ENCODE measurements around the gene PPP6R3.

The PPP6R3 gene

GRCh38 chr11:68495220-68495729 lies 34.7 kb downstream of the PPP6R3 start:
- H3K4me1 ChIP-seq (ENCODE audit: low read depth, poor library complexity, severe bottlenecking): peaks cover 28% of the 10 kb centered on the region
- no peaks in the 10 kb centered on the region for H3K27me3 ChIP-seq (ENCODE audit: insufficient read depth, low read depth)
- H2AFZ ChIP-seq (ENCODE audit: low read depth): no peak overlapping the region
- no peak overlapping the region for H3K9ac ChIP-seq
- H3K36me3 ChIP-seq (ENCODE audit: insufficient read depth): no peaks in the 10 kb centered on the region
- peaks cover 93% of the 10 kb centered on the region for H3K79me2 ChIP-seq (ENCODE audit: insufficient read depth, low read depth)
- no peak overlapping the region for H3K4me3 ChIP-seq (IDR thresholded peaks at IDR 0.05; ENCODE audit: insufficient read depth, low read depth, low read length)
- no peak overlapping the region for H3K4me2 ChIP-seq
- no peak for TF ChIP-seq CTCF (conservative IDR thresholded peaks at IDR 0.05; ENCODE audit: low read depth, low read length)
- H3K27ac ChIP-seq: no peak overlapping the region
- peaks cover 64% of the 10 kb centered on the region for H4K20me1 ChIP-seq (ENCODE audit: insufficient read depth)

GRCh38 chr11:68495872-68496271 lies 35.3 kb downstream of the PPP6R3 start:
- no peak overlapping the region for H3K9ac ChIP-seq
- H3K79me2 ChIP-seq (ENCODE audit: insufficient read depth, low read depth): peaks cover 93% of the 10 kb centered on the region
- peaks cover 70% of the 10 kb centered on the region for H4K20me1 ChIP-seq (ENCODE audit: insufficient read depth)
- no peaks in the 10 kb centered on the region for H3K36me3 ChIP-seq (ENCODE audit: insufficient read depth)
- H3K27me3 ChIP-seq (ENCODE audit: insufficient read depth, low read depth): no peaks in the 10 kb centered on the region
- peaks cover 24% of the 10 kb centered on the region for H3K4me1 ChIP-seq (ENCODE audit: low read depth, poor library complexity, severe bottlenecking)
- H3K4me3 ChIP-seq (IDR thresholded peaks at IDR 0.05; ENCODE audit: insufficient read depth, low read depth, low read length): no peak overlapping the region
- H3K4me2 ChIP-seq: no peak overlapping the region
- no peak overlapping the region for H2AFZ ChIP-seq (ENCODE audit: low read depth)
- H3K27ac ChIP-seq: no peak overlapping the region
- no peak for TF ChIP-seq CTCF (conservative IDR thresholded peaks at IDR 0.05; ENCODE audit: low read depth, low read length)

- Histone ChIP-seq H3K79me2 (ENCODE audit: insufficient read depth, low read depth) (peaks cover 93% of the 10 kb centered on the region), H3K36me3 (ENCODE audit: insufficient read depth) (no peaks in the 10 kb centered on the region), H3K4me3 (IDR thresholded peaks at IDR 0.05; ENCODE audit: insufficient read depth, low read depth, low read length) (no peak overlapping the region), H2AFZ (ENCODE audit: low read depth) (no peak overlapping the region), H3K27ac (no peak overlapping the region), H3K27me3 (ENCODE audit: insufficient read depth, low read depth) (no peaks in the 10 kb centered on the region), H3K4me1 (ENCODE audit: low read depth, poor library complexity, severe bottlenecking) (peaks cover 22% of the 10 kb centered on the region), H4K20me1 (ENCODE audit: insufficient read depth) (peaks cover 79% of the 10 kb centered on the region), H3K9ac (no peak overlapping the region), H3K4me2 (no peak overlapping the region)
- TF ChIP-seq CTCF (conservative IDR thresholded peaks at IDR 0.05; ENCODE audit: low read depth, low read length): no peak
Observed at GRCh38 chr11:68497761-68498160, 37.2 kb downstream of the PPP6R3 start.

DNA sequence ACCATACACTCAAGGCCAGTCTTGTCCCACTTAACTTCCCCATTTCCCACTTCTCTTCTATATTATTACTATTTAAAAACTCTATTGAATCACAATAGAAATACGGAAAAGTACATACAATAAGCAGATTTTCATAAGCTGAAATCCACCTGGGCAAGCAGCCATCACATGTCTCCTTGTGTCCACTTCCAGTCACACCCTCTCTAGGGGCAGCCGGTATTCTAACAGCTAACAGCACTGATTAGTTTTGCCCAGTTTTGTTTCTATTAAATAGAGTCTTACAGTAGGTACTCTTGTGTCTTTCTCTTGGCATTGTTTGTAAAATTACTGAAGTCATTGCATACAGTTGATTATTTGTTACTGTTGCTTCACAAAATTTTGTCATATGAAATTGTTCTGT lies 37.8 kb downstream of the PPP6R3 start:
- Histone ChIP-seq H4K20me1 (ENCODE audit: insufficient read depth) (peaks cover 77% of the 10 kb centered on the region), H3K27ac (no peak overlapping the region), H3K36me3 (ENCODE audit: insufficient read depth) (no peaks in the 10 kb centered on the region), H2AFZ (ENCODE audit: low read depth) (no peak overlapping the region), H3K9ac (no peak overlapping the region), H3K4me3 (IDR thresholded peaks at IDR 0.05; ENCODE audit: insufficient read depth, low read depth, low read length) (no peak overlapping the region), H3K4me1 (ENCODE audit: low read depth, poor library complexity, severe bottlenecking) (peaks cover 22% of the 10 kb centered on the region), H3K27me3 (ENCODE audit: insufficient read depth, low read depth) (no peaks in the 10 kb centered on the region), H3K79me2 (ENCODE audit: insufficient read depth, low read depth) (peaks cover 93% of the 10 kb centered on the region), H3K4me2 (no peak overlapping the region)
- TF ChIP-seq CTCF (conservative IDR thresholded peaks at IDR 0.05; ENCODE audit: low read depth, low read length): no peak

Data from KMS-11 (cell line).